ENCODE data around the gene BRF1. TPM values are rescaled to one million over a fixed set of nuclear protein-coding genes. Genes with fewer than 3 reads are reported as not detected.

Gene BRF1
- total RNA-seq, 4 donors from 2014 or later: 22.8 to 46.5 (median 30.7) TPM

GRCh38 chr14:105219043-105219612 is 81.7 kb downstream of the BRF1 start:
- ATAC-seq (ENCODE audit: low FRiP score) (no peak), DNase-seq (ENCODE audit: low spot score) (no peak)
- no peak for TF ChIP-seq CTCF (IDR thresholded peaks at IDR 0.05)

- DNase-seq (ENCODE audit: low spot score) (no peak), ATAC-seq (ENCODE audit: low FRiP score) (no peak)
- no peak for TF ChIP-seq CTCF (IDR thresholded peaks at IDR 0.05)
Measured at GRCh38 chr14:105218611-105219010, 82.2 kb downstream of the BRF1 start.

- no peak for DNase-seq (ENCODE audit: low spot score)
- no peak for ATAC-seq (ENCODE audit: low FRiP score)
- no peak for TF ChIP-seq CTCF (IDR thresholded peaks at IDR 0.05)
Measured at GRCh38 chr14:105217774-105218173, 83.0 kb downstream of the BRF1 start.

GRCh38 chr14:105216490-105217247 is 84.1 kb downstream of the BRF1 start:
- no peak for DNase-seq (ENCODE audit: low spot score)
- TF ChIP-seq CTCF (IDR thresholded peaks at IDR 0.05): no peak
- ATAC-seq (ENCODE audit: low FRiP score): no peak

- DNase-seq (ENCODE audit: low spot score): no peak
- no peak for TF ChIP-seq CTCF (IDR thresholded peaks at IDR 0.05)
- ATAC-seq (ENCODE audit: low FRiP score): no peak
Measured at GRCh38 chr14:105215602-105216001, 85.2 kb downstream of the BRF1 start.

GRCh38 chr14:105214324-105214915 is 86.4 kb downstream of the BRF1 start:
- TF ChIP-seq CTCF (IDR thresholded peaks at IDR 0.05): no peak
- no peak for DNase-seq (ENCODE audit: low spot score)
- no peak for ATAC-seq (ENCODE audit: low FRiP score)
